GM08714 (cell line): Measurements from ENCODE around the gene SLC27A4.

ENCODE experiments used
- H3K4me3 ChIP-seq: fragments of 200-500 bp; sonication (Bioruptor generic); 2 replicates; pipeline ENCODE4 v1.5.1; 2014; ENCODE audit warnings: mild to moderate bottlenecking, low read length, inconsistent platforms
- ZNF274 ChIP-seq: IDR thresholded peaks from 2 replicates; pipeline ENCODE4 v1.6.1; 2012; ENCODE audit warnings: mild to moderate bottlenecking, low read depth, low read length

The SLC27A4 gene

DNA sequence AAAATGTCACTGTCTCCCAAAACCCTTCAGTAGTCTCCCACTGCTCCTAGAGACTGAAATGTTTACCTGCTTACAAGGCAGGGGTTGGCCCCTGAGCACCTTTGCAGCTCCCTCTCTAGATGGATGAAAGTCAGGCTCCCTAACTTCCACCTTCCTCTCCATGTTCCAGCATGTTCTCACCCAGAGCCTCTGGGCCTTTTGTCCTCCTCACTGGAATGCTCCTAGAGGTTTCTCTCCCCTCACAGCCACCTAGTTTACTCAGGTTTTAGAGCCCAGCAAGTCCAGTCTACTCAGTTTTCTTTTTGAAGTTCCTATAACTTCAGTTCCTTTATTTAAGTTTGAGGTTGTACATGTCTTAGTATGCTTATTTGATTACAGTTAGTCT, 30.0 kb downstream of the SLC27A4 start:
- TF ChIP-seq ZNF274, result no peak
- peak overlapping the region; percentile 69 for H3K4me3 ChIP-seq

DNA sequence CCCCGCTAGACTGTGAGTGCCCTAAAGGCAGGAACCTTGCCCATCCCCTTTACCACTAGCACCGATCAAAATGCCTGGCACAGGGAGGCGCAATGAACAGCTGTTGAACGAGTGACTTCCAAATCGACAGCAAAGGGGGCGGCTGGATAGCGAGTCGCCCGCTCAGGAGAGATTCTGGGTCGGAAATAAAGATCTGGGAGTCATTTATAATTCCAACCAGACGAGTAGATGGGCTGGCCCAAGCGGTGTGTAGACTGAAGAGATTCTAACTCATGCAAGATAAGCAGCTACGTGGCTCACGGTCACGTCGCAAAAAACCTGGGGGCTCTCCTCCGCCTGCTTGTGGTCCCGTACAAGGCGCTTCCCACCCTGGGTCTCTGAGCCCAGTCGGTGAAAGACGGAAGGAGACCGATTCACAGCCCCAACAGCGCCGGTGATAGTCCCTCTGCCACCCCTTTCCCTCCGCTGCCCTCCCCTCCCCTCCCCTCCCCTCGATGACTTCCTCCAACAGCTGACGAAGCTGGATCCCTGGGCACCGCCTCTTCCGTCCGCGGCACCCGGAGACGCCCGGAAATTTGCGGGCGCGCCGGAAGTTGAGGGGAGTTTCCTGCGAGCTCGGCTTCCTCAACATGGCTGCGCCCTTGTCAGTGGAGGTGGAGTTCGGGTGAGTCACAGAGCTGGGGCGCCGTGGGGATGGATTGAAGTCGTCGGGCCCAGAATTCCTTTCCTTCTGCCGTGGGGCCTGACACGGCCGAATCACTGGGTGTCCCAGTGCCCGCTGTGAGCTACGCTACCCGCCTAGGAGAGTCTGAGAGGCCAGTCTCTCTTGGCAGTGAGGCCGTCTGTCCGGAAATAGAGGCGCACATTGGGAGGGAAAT, 30.7 kb downstream of the SLC27A4 start, which contains the start of gene URM1:
URM1 (plus strand) TSS at position 623 of the 878 bp plus-strand sequence; CDS start at position 630, 7 bp downstream.
- no peak for TF ChIP-seq ZNF274
- H3K4me3 ChIP-seq, result peak within 1 kb of the TSS; percentile 85

DNA sequence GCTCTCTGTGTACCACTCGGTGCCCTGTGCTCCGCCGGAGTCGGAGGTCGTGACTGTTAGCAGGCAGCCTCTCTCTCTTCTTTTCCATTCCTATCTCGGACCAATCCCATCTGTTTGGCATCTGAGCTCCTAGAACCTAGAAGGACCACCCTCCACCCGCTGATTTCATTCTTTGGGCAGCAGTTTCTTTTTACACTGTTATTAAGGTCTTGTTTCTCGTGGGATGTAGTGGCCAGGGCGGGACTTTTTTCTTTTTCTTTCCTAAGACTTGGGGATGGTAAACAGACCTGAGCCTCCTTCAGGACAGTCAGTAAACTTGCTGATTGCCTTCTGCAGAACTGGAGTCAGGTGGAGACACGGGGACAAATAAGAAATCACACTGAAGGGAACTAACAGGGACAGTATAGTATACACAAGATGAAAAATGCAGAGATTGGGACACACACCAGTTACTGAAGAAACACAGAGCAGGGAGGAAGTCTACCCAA, 31.3 kb downstream of the SLC27A4 start:
- peak overlapping the region; percentile 85 for H3K4me3 ChIP-seq
- no peak for TF ChIP-seq ZNF274

DNA sequence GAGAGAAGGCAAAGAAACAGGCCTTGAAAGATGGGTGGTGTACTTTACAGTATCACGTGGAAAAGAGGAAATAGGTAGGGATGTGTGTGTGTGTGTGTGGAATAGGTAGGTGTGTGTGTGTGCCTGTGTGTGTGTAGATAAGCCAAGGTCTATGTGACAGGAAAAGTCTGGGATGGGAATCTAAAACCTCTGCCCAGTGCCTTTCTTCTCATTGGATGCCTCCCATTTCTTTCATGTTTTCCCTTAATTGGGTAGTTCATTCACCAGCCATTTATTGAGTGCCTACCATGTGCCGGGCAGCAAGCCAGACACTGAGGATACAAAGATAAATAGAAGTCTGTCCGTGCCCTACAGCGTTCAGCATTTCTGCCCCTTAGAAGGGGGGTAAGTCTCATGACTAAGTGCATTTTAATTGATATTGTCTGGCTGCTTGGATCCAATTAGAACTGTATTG, 31.9 kb downstream of the SLC27A4 start:
- peak overlapping the region; percentile 85 for H3K4me3 ChIP-seq
- TF ChIP-seq ZNF274, result no peak

DNA sequence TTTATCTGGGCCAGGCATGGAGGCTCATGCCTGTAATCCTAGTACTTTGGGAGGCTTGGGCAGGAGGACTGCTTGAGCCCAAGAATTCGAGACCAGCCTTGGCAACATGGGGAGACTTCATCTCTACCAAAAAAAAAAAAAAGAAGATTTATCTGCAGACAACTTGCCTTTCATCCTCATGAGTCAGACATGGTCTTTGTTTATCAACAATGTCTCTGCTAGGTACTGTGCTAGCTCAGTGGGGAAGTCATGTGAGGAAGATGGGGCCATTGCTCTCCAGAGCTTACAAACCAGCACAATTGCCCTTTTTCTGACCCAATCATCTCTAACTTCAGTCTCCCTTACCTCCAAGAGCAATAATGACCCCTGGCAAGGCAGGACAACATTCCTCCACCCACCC, 32.5 kb downstream of the SLC27A4 start:
- TF ChIP-seq ZNF274, result no peak
- H3K4me3 ChIP-seq, result no peak overlapping the region; the same call in 1 of the 2 replicates

DNA sequence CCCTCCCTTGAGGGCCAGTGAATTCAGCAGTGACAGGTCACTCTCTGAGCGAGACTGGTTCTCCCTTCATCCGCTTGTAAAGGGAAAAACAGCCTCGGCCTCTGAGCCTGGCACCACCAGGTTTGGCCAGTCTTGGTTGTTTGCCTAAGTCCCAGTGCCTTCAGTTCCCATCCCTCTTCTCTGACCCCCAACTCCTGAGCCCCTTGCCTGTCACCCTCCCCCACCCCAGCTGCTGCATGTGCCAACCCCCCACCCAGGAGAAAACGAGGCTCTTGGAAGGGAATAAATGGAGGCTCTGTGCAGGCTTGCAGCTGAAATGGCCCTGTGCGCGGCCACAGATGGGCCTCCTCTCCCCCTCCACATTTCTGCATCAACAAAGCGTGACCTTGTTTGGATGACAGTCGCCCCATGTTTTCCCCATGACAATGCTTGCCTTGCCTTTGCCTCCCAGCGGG, 33.9 kb downstream of the SLC27A4 start:
- H3K4me3 ChIP-seq, result no peak overlapping the region
- no peak for TF ChIP-seq ZNF274

DNA sequence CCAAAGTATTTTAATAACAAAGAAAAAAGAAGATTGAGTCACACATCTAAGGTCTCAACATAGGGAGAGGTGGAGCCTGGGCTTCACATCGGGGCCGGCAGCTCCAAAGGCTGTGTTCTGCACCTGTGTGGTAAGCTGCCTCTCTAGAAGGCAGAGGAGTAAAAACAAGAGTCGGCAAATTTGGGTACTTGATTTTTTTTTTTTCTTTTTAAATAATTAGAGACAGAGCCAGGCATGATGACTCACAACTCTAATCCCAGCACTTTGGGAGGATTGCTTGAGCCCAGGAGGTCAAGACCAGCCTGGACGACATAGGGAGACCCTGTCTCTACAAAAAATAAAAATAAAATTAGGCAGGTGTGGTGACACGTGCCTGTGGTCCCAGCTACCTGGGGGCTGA, 35.5 kb downstream of the SLC27A4 start:
- no peak for TF ChIP-seq ZNF274
- H3K4me3 ChIP-seq, result no peak overlapping the region

DNA sequence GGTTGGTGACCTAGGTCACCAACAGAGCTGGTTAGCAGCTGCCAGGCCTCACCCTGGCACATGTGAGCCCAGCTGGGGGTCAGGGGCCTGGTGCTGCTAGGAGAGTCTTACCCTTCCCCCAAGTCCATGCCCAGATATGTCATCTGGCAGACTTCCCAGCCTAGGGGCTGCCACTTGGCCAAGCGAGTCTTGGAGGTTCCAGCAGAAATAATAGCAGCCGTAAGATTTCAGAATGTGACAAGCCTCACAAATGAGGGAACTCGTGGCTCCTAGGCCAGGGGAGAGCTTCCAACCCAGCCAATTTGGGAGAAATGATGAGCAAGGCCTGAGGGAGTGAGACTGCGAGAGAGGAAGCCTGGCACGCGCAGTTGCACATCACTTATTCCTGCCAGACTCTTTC, 41.9 kb downstream of the SLC27A4 start:
- no peak overlapping the region for H3K4me3 ChIP-seq
- TF ChIP-seq ZNF274, result no peak

DNA sequence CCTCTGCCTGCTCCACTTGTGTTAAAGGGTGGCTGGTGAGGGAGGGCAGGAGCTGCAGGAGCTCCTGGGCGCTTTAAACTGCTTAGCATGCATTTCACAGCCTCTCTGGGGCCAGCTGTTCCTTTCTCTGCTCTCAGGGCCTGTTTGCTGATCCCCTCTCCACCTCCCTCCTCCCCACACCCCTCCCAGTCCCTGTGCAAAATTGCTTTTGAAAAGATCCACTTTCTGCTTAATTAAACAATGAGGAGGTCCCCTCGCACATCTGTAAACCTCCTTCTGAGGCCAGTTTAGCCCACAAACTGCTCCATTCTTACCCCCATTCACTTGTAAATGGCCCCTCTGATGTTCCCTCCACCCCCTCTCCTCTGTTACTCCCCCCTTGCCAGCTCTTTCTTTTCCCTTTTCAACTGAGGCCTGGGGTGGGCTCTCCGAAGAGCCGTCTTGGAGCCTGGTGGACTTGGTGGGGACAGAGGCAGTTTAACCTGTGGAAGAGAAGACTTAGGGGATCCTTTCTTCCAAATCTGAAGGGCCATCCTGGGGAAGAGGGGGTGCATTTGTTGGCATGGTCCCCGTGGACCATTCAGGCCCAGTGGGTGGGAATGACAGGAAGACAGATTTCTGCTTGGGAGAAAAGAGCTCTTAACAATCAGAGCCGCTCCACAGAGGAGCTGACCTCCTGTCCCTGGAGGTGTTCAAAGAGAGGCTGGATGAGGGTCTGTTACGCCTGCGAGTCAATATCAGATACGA, 42.9 kb downstream of the SLC27A4 start:
- H3K4me3 ChIP-seq, result no peak overlapping the region
- TF ChIP-seq ZNF274, result no peak

DNA sequence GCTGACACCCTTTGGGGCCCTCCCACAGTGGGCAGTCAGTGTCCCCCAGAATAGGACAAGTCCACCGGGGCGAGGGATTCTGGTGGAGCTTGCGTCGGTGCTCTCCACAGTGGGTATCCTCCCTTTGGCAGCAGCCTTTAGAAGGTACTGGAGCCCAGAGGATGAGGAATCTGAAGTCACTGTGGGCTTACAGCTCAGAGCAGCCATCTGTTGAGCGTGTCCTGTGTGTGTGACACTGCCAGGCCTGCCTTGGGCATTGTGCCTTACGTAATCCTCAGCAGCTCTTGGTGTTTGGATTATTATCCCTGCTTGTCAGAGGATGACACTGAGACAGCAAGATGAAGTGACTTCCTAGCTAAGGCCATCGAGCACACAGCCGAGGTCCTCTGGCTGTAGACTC, 43.5 kb downstream of the SLC27A4 start:
- no peak overlapping the region for H3K4me3 ChIP-seq
- no peak for TF ChIP-seq ZNF274

DNA sequence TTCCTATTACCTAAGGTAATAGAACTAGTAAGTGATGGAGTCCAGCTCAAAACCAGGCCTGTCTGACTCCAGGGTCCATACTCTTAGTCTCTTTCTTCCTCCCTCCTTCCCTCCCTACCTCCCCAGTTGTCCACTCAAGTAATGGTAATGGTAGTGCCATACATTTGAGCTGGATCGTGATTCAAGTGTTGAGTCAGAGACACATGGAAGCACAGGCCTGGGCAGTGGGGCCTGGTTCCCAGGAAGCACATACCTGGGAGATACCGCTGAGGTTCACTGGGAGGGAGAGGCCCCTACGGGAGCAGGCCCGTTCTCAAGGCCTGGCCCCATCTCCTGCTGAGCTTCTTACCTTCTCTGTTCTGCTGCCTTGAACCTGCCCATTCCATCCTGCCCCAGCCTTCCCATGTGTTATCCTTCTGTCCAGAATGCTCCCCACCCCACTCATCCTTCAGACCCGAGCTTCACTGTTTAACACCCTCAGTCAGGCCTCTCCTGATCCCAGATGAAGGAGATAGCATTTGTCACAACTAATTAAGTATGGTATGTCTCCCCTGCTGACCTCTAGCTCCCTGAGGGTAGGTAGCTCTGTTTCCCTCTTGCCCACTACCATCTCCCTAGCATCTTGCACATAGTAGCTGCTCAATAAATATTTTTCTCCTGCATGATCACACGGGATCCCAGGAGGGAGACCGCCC, 44.6 kb downstream of the SLC27A4 start:
- TF ChIP-seq ZNF274, result no peak
- no peak overlapping the region for H3K4me3 ChIP-seq

DNA sequence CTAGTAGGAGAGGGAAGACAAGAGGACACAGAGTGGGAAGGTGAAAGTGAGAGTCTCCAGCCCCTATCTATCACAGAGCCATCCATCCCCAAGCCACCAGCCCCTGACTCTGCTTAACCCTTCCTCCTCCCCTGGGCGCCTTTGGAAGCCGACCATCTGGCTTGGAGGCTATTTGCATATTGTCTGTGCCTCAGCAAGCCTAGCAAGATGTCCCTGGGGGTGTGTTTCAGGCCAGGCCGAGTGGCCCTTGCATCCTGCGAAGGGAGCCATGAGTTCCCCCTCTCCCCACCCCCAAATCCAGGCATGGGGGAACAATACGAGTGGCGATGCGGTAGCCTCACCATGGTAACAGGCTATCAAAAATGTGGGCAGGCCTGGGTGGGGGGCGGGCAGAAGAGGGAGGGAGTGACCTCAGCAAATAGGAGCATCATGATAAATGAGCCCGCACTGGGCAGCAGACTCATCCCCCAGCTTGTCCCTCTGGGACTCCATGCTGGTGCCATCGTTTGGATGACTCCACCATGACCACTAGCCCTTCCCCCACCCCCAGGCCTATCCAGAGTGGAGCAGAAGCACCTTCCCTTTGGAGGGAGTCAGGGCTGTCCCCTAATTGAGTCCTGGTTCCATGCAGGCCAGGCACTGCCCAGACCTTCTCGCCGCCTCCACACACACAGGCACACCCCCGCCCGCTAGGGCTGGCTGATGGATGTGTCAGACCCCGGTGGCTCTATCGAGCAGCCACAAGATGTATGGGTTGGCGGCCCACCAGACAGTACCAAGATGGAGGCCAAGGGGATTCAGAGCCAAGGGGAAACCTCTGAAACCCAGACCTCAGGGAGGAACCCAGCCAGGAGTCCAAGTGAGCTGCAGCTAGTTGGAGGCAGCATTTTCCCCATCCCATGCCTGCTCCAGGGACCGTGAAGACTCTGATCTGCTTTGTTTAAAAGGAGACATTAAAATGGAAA, 45.5 kb downstream of the SLC27A4 start:
- TF ChIP-seq ZNF274, result no peak
- H3K4me3 ChIP-seq, result no peak overlapping the region

DNA sequence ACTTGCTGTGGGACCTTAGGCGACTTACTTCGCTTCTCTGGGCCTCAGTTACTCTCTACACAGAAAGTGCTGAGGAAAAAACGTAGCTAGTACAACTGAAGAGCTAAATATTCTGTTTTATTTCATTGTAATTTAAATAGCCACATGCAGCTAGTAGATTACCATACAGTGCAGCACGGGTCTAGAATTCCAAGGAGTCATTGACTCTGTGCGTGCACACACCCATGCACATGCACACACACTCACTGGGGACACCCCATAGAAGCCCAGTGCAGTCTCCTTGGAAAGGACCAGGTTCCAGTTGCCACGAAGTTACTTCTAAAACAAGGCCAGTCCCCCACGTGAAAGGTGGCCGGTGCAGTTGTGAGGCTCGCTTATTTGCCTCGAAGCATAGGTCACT, 47.8 kb downstream of the SLC27A4 start:
- no peak for TF ChIP-seq ZNF274
- H3K4me3 ChIP-seq, result no peak overlapping the region
